Fibroblast of lung (primary cell): Measurements from ENCODE around the gene MMP25. TPM values are rescaled to one million over a fixed set of nuclear protein-coding genes. Genes with fewer than 3 reads are reported as not detected.

Experiments
- DNase-seq, 2 donors: peaks; one replicate each; pipeline versions ENCODE4 v3.0.0 to v3.0.0-alpha.2; 2010; ENCODE audit warnings: low read depth in 2 of 2
- H2AFZ ChIP-seq: 2 replicates; pipeline ENCODE4 v1.5.1; 2012; ENCODE audit warnings: low read length, control low read depth, inconsistent platforms
- H3K27ac ChIP-seq: 2 replicates; pipeline ENCODE4 v1.5.1; 2011; ENCODE audit warnings: low read length, control low read depth; ENCODE audit not compliant: insufficient read depth
- H3K27me3 ChIP-seq: 2 replicates; pipeline ENCODE4 v1.5.1; 2011; ENCODE audit warnings: mild to moderate bottlenecking, low read length; ENCODE audit not compliant: control insufficient read depth, insufficient read depth
- H3K36me3 ChIP-seq: 2 replicates; pipeline ENCODE4 v1.5.1; 2011; ENCODE audit warnings: low read length; ENCODE audit not compliant: control insufficient read depth, insufficient read depth
- H3K4me1 ChIP-seq: 2 replicates; pipeline ENCODE4 v1.5.1; 2011; ENCODE audit warnings: low read length; ENCODE audit not compliant: control insufficient read depth, insufficient read depth; ENCODE audit errors: extremely low read depth
- H3K4me2 ChIP-seq: 2 replicates; pipeline ENCODE4 v1.5.1; 2011; ENCODE audit warnings: low read length, control low read depth; ENCODE audit not compliant: insufficient read depth; ENCODE audit errors: extremely low read depth
- H3K4me3 ChIP-seq, 4 experiments: fragments of 200-600 bp in 1 of 4; sonication (generic) in 1 of 4; replicated peaks in 1 of 4; 2 replicates each; pipeline ENCODE4 v1.5.1; 2011 to 2016; ENCODE audit warnings: low read length in 4 of 4, low read depth in 3 of 4, mild to moderate bottlenecking in 3 of 4, control low read depth in 2 of 4, inconsistent platforms in 1 of 4, mixed read lengths in 1 of 4; ENCODE audit not compliant: insufficient read depth in 1 of 4; ENCODE audit errors: control extremely low read depth in 1 of 4
- H3K79me2 ChIP-seq: 2 replicates; pipeline ENCODE4 v1.5.1; 2012; ENCODE audit warnings: mild to moderate bottlenecking, low read length, inconsistent platforms; ENCODE audit not compliant: control insufficient read depth, insufficient read depth
- H3K9ac ChIP-seq: 2 replicates; pipeline ENCODE4 v1.5.1; 2011; ENCODE audit warnings: mild to moderate bottlenecking, low read length, control low read depth; ENCODE audit not compliant: insufficient read depth
- H3K9me3 ChIP-seq: 2 replicates; pipeline ENCODE4 v1.5.1; 2012; ENCODE audit warnings: low read depth, low read length; ENCODE audit not compliant: control insufficient read depth, insufficient read depth
- H4K20me1 ChIP-seq: 2 replicates; pipeline ENCODE4 v1.5.1; 2011; ENCODE audit warnings: low read length; ENCODE audit not compliant: control insufficient read depth, insufficient read depth; ENCODE audit errors: extremely low read depth
- EZH2 ChIP-seq: IDR thresholded peaks from 2 replicates; pipeline ENCODE4 v1.5.1; 2012; ENCODE audit warnings: low read length, control low read depth, mild to moderate bottlenecking; ENCODE audit errors: missing control alignments
- polyA plus RNA-seq, 2 donors: library from polyadenylated mRNA; depleted of rRNA in 1 of 2; stranded (reverse) in 1 of 2; unstranded in 1 of 2; fragments of >200 nt; gene quantifications; 2 replicates each; pipeline ENCODE4 v1.2.1, GENCODE V29; 2011 to 2012; ENCODE audit warnings: missing spikeins in 1 of 2
- total RNA-seq: library from RNA; depleted of rRNA; stranded (reverse); fragments of >200 nt; gene quantifications from 2 replicates; pipeline ENCODE4 v1.2.1, GENCODE V29; 2014
- TF ChIP-seq, protein P1 (sequence below), 2 donors: IDR thresholded peaks in 1 of 2; conservative IDR thresholded peaks in 1 of 2; 1 replicate in 1 of 2; 2 replicates in 1 of 2; pipeline ENCODE4 v1.5.1; 2011 to 2012; ENCODE audit warnings: low read length in 2 of 2, control low read depth in 1 of 2, inconsistent platforms in 1 of 2, low read depth in 1 of 2, mild to moderate bottlenecking in 1 of 2

The MMP25 gene
- total and polyA plus RNA-seq, 2 donors (not counting 1 experiment from before 2014, with no cell fraction given), result 0.03 TPM; not detected in 1

DNA sequence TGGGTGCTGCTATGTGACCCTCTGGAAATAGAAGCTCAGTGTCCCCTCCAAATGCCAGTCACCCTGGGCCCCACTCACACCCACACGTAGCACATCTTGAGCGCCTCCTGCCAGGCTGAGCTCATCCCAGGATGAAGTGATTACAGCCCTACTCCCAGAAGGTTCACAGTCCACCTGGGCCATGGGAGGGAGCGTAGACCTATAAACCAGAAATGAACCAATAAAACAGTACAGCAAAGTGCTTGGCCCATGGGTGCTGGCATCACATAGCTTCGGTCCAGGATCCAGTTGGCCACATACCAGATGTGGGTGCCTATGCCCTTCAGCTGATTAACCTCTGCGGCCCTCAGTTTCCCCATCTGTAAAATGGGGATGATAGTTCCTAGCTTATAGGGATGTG is 7.5 kb upstream of the MMP25 start:
- H3K9ac ChIP-seq, result no peak overlapping the region
- no peak overlapping the region for H2AFZ ChIP-seq
- no peaks in the 10 kb centered on the region for H3K36me3 ChIP-seq
- H3K27me3 ChIP-seq, result peaks cover 44% of the 10 kb centered on the region
- H3K4me3 ChIP-seq, result no peak overlapping the region
- no peaks in the 10 kb centered on the region for H4K20me1 ChIP-seq
- H3K4me1 ChIP-seq, result no peaks in the 10 kb centered on the region
- no peak overlapping the region for H3K4me2 ChIP-seq
- TF ChIP-seq EZH2, result no peak
- no peaks in the 10 kb centered on the region for H3K9me3 ChIP-seq
- DNase-seq, result no peak
- H3K79me2 ChIP-seq, result no peaks in the 10 kb centered on the region
- H3K27ac ChIP-seq, result no peak overlapping the region

DNA sequence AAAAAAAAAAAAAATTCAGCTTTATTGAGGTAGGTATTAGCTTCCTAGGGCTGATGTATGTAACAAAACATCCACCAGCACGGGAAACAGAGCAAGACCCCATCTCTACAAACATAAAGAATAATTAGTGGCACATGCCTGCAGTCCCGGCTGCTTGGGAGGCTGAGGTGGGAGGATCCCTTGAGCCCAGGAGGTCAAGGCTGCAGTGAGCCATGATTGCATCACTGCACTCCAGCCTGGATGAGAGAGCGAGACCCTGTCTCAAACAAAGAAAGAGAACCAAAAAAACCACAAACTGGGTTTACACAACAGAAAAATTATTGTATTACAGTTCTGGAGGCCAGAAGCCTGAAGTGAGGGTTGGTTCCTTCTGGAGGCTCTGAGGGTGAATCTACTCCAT is 4.0 kb upstream of the MMP25 start:
- Histone ChIP-seq H3K9me3 (no peaks in the 10 kb centered on the region), H3K79me2 (no peaks in the 10 kb centered on the region), H3K27me3 (peaks cover 40% of the 10 kb centered on the region), H3K4me3 (no peak overlapping the region), H3K4me1 (no peaks in the 10 kb centered on the region), H3K9ac (no peak overlapping the region), H3K36me3 (no peaks in the 10 kb centered on the region), H2AFZ (no peak overlapping the region), H4K20me1 (no peaks in the 10 kb centered on the region), H3K27ac (no peak overlapping the region), H3K4me2 (no peak overlapping the region)
- TF ChIP-seq, protein P1, sequence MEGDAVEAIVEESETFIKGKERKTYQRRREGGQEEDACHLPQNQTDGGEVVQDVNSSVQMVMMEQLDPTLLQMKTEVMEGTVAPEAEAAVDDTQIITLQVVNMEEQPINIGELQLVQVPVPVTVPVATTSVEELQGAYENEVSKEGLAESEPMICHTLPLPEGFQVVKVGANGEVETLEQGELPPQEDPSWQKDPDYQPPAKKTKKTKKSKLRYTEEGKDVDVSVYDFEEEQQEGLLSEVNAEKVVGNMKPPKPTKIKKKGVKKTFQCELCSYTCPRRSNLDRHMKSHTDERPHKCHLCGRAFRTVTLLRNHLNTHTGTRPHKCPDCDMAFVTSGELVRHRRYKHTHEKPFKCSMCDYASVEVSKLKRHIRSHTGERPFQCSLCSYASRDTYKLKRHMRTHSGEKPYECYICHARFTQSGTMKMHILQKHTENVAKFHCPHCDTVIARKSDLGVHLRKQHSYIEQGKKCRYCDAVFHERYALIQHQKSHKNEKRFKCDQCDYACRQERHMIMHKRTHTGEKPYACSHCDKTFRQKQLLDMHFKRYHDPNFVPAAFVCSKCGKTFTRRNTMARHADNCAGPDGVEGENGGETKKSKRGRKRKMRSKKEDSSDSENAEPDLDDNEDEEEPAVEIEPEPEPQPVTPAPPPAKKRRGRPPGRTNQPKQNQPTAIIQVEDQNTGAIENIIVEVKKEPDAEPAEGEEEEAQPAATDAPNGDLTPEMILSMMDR (conservative IDR thresholded peaks at IDR 0.05 in 1 of 2, IDR thresholded peaks at IDR 0.05 in 1 of 2; ENCODE audit: low read depth in 1 of 2, low read length in 2 of 2), result no peak
- no peak for TF ChIP-seq EZH2
- DNase-seq, result no peak

DNA sequence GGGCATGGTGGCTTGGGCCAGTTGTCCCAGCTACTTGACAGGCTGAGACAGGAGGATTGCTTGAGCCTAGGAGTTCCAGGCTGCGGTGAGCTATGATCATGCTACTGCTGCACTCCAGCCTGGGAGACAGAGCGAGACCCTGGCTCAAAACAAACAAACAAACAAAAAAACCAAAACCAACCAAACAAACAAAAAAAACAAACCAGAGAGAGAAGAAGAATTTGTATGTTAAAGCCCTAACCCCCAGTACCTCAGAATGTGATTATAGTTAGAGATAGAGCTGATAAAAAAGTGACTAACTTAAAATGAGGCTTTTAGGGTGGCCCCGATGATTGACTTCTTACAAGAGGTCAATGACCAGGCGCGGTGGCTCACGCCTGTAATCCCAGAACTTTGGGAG is 1.7 kb upstream of the MMP25 start:
- DNase-seq, result no peak
- Histone ChIP-seq H3K27ac (no peak overlapping the region), H3K4me1 (no peaks in the 10 kb centered on the region), H3K36me3 (no peaks in the 10 kb centered on the region), H3K4me3 (no peak overlapping the region), H3K4me2 (no peak overlapping the region), H3K79me2 (no peaks in the 10 kb centered on the region), H3K9ac (no peak overlapping the region), H3K27me3 (peaks cover 38% of the 10 kb centered on the region), H4K20me1 (no peaks in the 10 kb centered on the region), H3K9me3 (no peaks in the 10 kb centered on the region), H2AFZ (no peak overlapping the region)
- TF ChIP-seq, protein P1 (conservative IDR thresholded peaks at IDR 0.05 in 1 of 2, IDR thresholded peaks at IDR 0.05 in 1 of 2; ENCODE audit: low read depth in 1 of 2, low read length in 2 of 2), result no peak
- TF ChIP-seq EZH2, result no peak
